ENCODE results near the gene TEAD3.

TEAD3 gene

GRCh38 chr6:35483490-35483889, 13.4 kb downstream of the TEAD3 start:
- in situ Hi-C loops (cut with HindIII; ENCODE audit: low pct_ligation_motif_present, low pct_unique_long_range_greater_than_20kb, low sequenced_read_pairs), result no loop called here
- DNase-seq, result no peak

DNA sequence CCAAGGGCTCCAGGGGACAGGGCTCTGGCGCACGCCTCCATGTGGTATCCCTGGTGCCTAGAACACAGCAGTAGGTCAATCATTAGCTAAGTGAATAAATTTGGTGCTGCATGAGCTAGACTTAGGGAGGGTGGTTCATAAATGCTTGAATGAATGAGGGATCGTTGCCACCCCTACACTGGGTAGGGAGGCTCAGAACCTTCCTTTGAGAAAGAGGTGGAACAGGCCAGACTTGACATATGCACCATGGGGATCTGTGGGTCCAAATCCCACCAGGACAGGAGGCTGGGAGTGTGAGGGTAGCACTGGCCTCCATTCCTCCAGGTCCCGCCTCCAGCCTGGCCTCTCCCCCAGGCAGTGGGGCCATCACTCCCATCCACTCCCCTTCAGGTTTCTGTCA, 13.8 kb downstream of the TEAD3 start:
- in situ Hi-C loops (cut with HindIII; ENCODE audit: low pct_ligation_motif_present, low pct_unique_long_range_greater_than_20kb, low sequenced_read_pairs), result no loop called here
- DNase-seq, result no peak

GRCh38 chr6:35481226-35481625, 15.7 kb downstream of the TEAD3 start:
- DNase-seq, result no peak
- in situ Hi-C loops (cut with HindIII; ENCODE audit: low pct_ligation_motif_present, low pct_unique_long_range_greater_than_20kb, low sequenced_read_pairs), result no loop called here

GRCh38 chr6:35480176-35480575, 16.7 kb downstream of the TEAD3 start:
- no peak for DNase-seq

GRCh38 chr6:35478259-35478658, 18.6 kb downstream of the TEAD3 start:
- DNase-seq, result no peak
- in situ Hi-C loops (cut with HindIII; ENCODE audit: low pct_ligation_motif_present, low pct_unique_long_range_greater_than_20kb, low sequenced_read_pairs), result no loop called here

More at GRCh38 chr6:35480176-35480575, 16.7 kb downstream of the TEAD3 start:
- in situ Hi-C loops (cut with HindIII; ENCODE audit: low pct_ligation_motif_present, low pct_unique_long_range_greater_than_20kb, low sequenced_read_pairs), result no loop called here

DNA sequence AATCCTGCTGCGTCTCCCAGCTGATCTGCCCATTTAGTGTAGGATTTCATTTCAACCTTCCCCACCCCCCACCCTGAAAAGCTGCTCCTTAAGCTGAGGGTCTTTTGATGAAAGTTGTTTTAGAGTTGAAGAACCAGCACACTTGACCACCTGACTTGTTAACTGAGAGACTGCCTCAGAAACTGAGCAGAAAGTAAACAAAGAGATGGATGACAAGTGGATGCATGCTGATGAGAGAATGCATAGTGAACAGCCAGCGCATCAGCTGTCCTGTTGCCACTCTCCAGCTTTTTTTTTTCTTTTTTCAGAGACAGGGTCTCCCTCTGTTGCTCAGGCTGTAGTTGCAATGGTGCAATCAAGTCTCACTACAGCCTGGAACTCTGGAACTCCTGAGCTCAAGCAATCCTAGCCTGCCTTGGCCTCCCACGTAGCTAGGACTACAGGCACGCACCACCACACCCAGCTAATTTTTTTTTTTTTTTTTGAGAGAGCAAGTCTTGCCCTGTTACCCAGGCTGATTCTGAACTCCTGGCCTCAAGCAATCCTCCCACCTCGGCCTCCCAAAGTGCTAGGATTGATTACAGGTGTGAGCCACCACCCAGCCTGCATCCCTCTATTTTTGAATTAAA, 19.2 kb downstream of the TEAD3 start:
- in situ Hi-C loops (cut with HindIII; ENCODE audit: low pct_ligation_motif_present, low pct_unique_long_range_greater_than_20kb, low sequenced_read_pairs), result no loop called here
- DNase-seq, result no peak

DNA sequence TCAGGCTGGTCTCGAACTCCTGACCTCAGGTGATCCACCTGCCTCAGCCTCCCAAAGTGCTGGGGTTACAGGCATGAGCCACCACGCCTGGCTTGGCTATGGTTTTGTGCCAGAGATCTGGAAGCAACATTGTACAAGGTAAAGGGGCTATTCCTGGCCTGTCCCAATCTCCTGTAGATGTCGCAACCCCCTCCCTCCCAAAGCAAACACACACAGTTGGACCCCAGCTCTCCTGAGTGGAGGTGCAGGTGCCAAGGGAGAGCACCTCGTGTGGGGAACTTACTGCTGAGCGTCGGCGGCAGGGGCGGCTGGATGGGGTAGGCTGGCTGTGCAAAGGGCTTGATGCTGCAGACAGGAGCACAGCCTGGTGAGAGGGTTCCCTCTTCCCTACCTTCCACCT, 19.9 kb downstream of the TEAD3 start:
- in situ Hi-C loops (cut with HindIII; ENCODE audit: low pct_ligation_motif_present, low pct_unique_long_range_greater_than_20kb, low sequenced_read_pairs), result no loop called here
- DNase-seq, result no peak

- in situ Hi-C loops (cut with HindIII; ENCODE audit: low pct_ligation_motif_present, low pct_unique_long_range_greater_than_20kb, low sequenced_read_pairs), result no loop called here
- no peak for DNase-seq
Measured at GRCh38 chr6:35476004-35476403, 20.9 kb downstream of the TEAD3 start.

- in situ Hi-C loops (cut with HindIII; ENCODE audit: low pct_ligation_motif_present, low pct_unique_long_range_greater_than_20kb, low sequenced_read_pairs), result no loop called here
- DNase-seq, result no peak
Measured at GRCh38 chr6:35475573-35475972, 21.3 kb downstream of the TEAD3 start.

- no peak for DNase-seq
- in situ Hi-C loops (cut with HindIII; ENCODE audit: low pct_ligation_motif_present, low pct_unique_long_range_greater_than_20kb, low sequenced_read_pairs), result no loop called here
Measured at GRCh38 chr6:35474942-35475570, 21.8 kb downstream of the TEAD3 start.

- no peak for DNase-seq
- in situ Hi-C loops (cut with HindIII; ENCODE audit: low pct_ligation_motif_present, low pct_unique_long_range_greater_than_20kb, low sequenced_read_pairs), result no loop called here
Measured at GRCh38 chr6:35474131-35474941, 22.5 kb downstream of the TEAD3 start.

GRCh38 chr6:35473850-35474130, 23.1 kb downstream of the TEAD3 start:
- in situ Hi-C loops (cut with HindIII; ENCODE audit: low pct_ligation_motif_present, low pct_unique_long_range_greater_than_20kb, low sequenced_read_pairs), result no loop called here

GRCh38 chr6:35473075-35473849, 23.6 kb downstream of the TEAD3 start:
- in situ Hi-C loops (cut with HindIII; ENCODE audit: low pct_ligation_motif_present, low pct_unique_long_range_greater_than_20kb, low sequenced_read_pairs), result no loop called here
- DNase-seq, result no peak

More at GRCh38 chr6:35473850-35474130, 23.1 kb downstream of the TEAD3 start:
- DNase-seq, result no peak

- DNase-seq, result no peak
- in situ Hi-C loops (cut with HindIII; ENCODE audit: low pct_ligation_motif_present, low pct_unique_long_range_greater_than_20kb, low sequenced_read_pairs), result no loop called here
Measured at GRCh38 chr6:35471836-35472345, 25.0 kb downstream of the TEAD3 start.

- no peak for DNase-seq
Measured at GRCh38 chr6:35470663-35471120, 26.2 kb downstream of the TEAD3 start.

DNA sequence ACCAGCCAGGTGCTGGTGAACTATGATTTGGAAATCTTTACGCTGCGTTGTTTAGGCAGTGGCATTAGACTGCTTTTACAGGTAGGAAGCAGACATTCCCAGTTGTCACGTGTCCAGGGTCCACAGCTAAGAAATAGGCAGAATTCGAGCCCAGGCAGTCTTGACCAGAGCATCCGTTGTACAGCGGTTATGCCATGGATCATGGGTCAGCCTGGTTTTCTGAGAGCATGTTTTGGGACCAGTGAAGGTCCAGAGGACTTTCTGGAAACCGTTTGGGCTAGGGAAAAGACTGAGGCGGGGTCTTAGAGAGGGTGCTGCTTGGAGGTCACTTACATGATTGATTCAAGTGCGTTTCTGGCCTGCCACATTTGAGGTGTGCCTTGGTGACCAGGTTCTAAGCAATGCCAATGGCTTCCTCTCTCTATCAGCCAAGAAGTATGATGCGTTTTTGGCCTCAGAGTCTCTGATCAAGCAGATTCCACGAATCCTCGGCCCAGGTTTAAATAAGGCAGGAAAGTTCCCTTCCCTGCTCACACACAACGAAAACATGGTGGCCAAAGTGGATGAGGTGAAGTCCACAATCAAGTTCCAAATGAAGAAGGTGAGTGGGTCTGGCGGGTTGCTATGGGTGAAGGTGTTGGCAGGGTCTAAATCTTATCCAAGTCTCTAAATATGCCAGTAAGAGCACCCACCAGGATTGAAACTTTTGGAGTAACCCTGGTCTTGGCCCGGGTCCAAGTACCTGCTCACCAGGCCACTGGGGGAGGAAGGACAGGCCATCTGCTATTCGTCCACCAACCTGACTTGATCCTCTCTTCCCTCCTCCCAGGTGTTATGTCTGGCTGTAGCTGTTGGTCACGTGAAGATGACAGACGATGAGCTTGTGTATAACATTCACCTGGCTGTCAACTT, 26.9 kb downstream of the TEAD3 start:
- DNase-seq, result no peak
- in situ Hi-C loops (cut with HindIII; ENCODE audit: low pct_ligation_motif_present, low pct_unique_long_range_greater_than_20kb, low sequenced_read_pairs), result no loop called here

More at GRCh38 chr6:35470663-35471120, 26.2 kb downstream of the TEAD3 start:
- in situ Hi-C loops (cut with HindIII; ENCODE audit: low pct_ligation_motif_present, low pct_unique_long_range_greater_than_20kb, low sequenced_read_pairs), result no loop called here

DNA sequence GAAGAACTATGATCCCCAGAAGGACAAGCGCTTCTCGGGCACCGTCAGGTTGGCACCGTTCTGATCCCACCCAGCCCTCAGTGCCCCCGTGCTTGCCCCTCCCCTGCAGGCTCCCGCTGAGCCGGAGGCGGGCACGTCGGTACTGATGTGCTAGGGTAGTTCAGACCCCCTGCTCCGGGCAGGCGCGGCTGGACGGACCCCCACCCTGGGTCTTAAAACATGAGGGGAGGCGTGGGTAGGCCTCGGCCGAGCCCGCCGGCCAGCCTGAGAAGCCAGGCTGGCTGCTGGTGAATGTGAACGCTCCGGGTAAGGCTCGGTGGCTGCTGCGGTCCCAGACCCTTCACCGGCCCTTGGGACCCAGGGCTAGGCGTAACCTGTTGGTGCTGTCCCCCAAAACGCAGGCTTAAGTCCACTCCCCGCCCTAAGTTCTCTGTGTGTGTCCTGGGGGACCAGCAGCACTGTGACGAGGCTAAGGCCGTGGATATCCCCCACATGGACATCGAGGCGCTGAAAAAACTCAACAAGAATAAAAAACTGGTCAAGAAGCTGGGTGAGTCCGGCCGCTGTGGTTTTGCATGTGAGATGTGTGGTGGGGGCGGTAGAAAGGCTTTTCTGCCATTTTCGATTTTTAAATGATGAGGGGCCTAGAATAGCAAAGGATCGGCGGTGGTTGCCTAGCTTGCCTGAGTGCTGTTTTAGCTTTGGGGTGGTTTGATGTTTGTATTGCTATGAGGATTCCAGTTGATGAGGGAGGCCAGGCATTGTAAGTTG, 27.7 kb downstream of the TEAD3 start:
- DNase-seq, result no peak

More for the DNA sequence above, 27.7 kb downstream of the TEAD3 start:
- in situ Hi-C loops (cut with HindIII; ENCODE audit: low pct_ligation_motif_present, low pct_unique_long_range_greater_than_20kb, low sequenced_read_pairs), result no loop called here

Data from ACHN (cell line).